ENCODE results near the gene USF1.
"Not testable (repeated sequence)": the region's sequence is repeated elsewhere in the genome, so short reads cannot be mapped to it uniquely, and the experiment has no call there.

GRCh38 chr1:161026954-161027353 is 18.8 kb downstream of the USF1 start:
- TF ChIP-seq CTCF, POLR2A (IDR thresholded peaks at IDR 0.05): not testable (repeated sequence)
